SH-SY5Y (cell line): ENCODE results near the gene TATDN3.

Source experiments
- GATA2 ChIP-seq: IDR thresholded peaks from 2 replicates; pipeline ENCODE4 v1.6.1; 2011; ENCODE audit warnings: mild to moderate bottlenecking, low read depth, low read length
- GATA3 ChIP-seq: IDR thresholded peaks from 2 replicates; pipeline ENCODE4 v1.6.1; 2011; ENCODE audit warnings: low read depth, mild to moderate bottlenecking, low read length, moderate library complexity

- TF ChIP-seq GATA2 (no peak), GATA3 (no peak)
Observed at GRCh38 chr1:212852105-212852688, 60.5 kb downstream of the TATDN3 start.
